ENCODE results near the gene HAUS3. TPM values are rescaled to one million over a fixed set of nuclear protein-coding genes. Genes with fewer than 3 reads are reported as not detected.

HAUS3 gene
- total and polyA plus RNA-seq, 2 of the 13 experiments (the other 11 are each of a cell fraction or from before 2014, with no cell fraction given): 3.9 to 12.6 TPM

DNA sequence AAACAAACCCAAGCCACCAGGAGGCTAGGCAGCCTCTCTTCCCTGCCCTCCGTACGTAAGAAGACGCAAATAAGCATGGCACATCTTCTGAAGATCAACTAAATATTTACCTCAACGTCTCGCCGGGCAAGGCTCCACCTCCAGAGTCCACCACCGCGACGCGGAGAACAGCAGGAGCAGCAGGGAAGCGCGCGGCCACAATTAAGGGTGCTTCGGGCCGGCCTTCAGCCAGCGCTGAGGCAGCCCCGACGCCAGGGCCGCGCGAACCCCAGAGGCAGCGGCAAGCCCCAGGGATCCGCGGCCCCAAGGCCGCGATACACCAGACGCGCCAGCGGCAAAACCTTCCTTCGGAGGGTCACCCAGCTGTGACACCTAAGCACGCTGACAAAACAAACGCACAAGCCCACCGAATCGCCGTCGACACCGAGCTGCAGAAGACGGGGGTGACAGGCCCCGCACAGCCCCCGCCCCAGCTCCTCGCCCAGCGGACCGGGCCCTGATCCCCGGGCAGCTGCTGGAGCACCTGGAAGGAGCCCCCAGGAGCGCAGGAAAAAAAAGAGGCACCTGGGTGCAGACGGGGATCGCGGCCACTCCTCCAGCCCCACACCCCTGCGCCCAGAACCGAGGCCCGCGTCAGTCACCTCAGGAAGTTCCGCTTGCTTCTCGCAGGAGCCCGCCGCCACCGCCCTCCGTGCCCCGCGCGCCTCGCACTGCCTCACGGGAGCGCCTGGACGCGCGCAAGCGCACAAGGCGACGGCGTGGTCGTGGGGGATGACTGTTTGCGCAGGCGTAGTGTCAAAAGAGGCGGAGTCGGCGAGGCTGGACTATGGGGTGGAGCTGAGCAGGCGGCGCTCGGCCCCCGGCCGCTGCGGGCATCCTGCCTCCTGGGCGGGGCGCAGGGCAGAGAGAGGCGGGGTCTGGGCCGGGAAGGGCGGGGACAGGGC lies at the start of gene HAUS3, which contains the start of gene POLN (continued):
- TF ChIP-seq, protein P1, sequence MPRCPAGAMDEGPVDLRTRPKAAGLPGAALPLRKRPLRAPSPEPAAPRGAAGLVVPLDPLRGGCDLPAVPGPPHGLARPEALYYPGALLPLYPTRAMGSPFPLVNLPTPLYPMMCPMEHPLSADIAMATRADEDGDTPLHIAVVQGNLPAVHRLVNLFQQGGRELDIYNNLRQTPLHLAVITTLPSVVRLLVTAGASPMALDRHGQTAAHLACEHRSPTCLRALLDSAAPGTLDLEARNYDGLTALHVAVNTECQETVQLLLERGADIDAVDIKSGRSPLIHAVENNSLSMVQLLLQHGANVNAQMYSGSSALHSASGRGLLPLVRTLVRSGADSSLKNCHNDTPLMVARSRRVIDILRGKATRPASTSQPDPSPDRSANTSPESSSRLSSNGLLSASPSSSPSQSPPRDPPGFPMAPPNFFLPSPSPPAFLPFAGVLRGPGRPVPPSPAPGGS (CRISPR knock-in tag; IDR thresholded peaks at IDR 0.05): peak; percentile 81; the same call in 1 of the 2 replicates
- TF ChIP-seq NR2F2 (IDR thresholded peaks at IDR 0.05; ENCODE audit: borderline replicate concordance, low read depth): no peak
- TF ChIP-seq DPF2 (CRISPR knock-in tag; IDR thresholded peaks at IDR 0.05; ENCODE audit: borderline replicate concordance, low read depth): no peak
- TF ChIP-seq POLR2AphosphoS2 (IDR thresholded peaks at IDR 0.05; ENCODE audit: low read depth, low read length): no peak
- TF ChIP-seq ZNF747 (CRISPR knock-in tag; IDR thresholded peaks at IDR 0.05; ENCODE audit: borderline replicate concordance): 0 out of 2 replicates have a peak, but pooled peaks have one; percentile 19
- TF ChIP-seq ZNF235 (CRISPR knock-in tag; IDR thresholded peaks at IDR 0.05; ENCODE audit: borderline replicate concordance): no peak
- TF ChIP-seq SOX6 (IDR thresholded peaks at IDR 0.05): no peak
- TF ChIP-seq SOX6 (CRISPR knock-in tag; IDR thresholded peaks at IDR 0.05): no peak; the same call in 1 of the 2 replicates
- TF ChIP-seq PCBP2 (optimal IDR thresholded peaks at IDR 0.05; ENCODE audit: low read depth, low read length, poor library complexity, severe bottlenecking): no peak
- TF ChIP-seq ZNF468 (CRISPR knock-in tag; IDR thresholded peaks at IDR 0.05): no peak
- no peak for TF ChIP-seq STAG1 (CRISPR knock-in tag; IDR thresholded peaks at IDR 0.05)
- TF ChIP-seq ZNF543 (CRISPR knock-in tag; IDR thresholded peaks at IDR 0.05): 0 out of 2 replicates have a peak, but pooled peaks have one; percentile 34
- TF ChIP-seq THAP11 (CRISPR knock-in tag; IDR thresholded peaks at IDR 0.05): peak; percentile 90
- peak; percentile 80 for TF ChIP-seq HNRNPK (IDR thresholded peaks at IDR 0.05; ENCODE audit: low read depth, low read length, poor library complexity, severe bottlenecking)
- TF ChIP-seq JDP2 (CRISPR knock-in tag; IDR thresholded peaks at IDR 0.05; ENCODE audit: borderline replicate concordance): no peak
- TF ChIP-seq MTF2 (CRISPR knock-in tag; IDR thresholded peaks at IDR 0.05; ENCODE audit: borderline replicate concordance): no peak
- TF ChIP-seq, protein P2, sequence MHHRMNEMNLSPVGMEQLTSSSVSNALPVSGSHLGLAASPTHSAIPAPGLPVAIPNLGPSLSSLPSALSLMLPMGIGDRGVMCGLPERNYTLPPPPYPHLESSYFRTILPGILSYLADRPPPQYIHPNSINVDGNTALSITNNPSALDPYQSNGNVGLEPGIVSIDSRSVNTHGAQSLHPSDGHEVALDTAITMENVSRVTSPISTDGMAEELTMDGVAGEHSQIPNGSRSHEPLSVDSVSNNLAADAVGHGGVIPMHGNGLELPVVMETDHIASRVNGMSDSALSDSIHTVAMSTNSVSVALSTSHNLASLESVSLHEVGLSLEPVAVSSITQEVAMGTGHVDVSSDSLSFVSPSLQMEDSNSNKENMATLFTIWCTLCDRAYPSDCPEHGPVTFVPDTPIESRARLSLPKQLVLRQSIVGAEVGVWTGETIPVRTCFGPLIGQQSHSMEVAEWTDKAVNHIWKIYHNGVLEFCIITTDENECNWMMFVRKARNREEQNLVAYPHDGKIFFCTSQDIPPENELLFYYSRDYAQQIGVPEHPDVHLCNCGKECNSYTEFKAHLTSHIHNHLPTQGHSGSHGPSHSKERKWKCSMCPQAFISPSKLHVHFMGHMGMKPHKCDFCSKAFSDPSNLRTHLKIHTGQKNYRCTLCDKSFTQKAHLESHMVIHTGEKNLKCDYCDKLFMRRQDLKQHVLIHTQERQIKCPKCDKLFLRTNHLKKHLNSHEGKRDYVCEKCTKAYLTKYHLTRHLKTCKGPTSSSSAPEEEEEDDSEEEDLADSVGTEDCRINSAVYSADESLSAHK (CRISPR knock-in tag; IDR thresholded peaks at IDR 0.05; ENCODE audit: borderline replicate concordance): no peak
- TF ChIP-seq RCOR2 (CRISPR knock-in tag; IDR thresholded peaks at IDR 0.05): no peak
- TF ChIP-seq, protein P3, sequence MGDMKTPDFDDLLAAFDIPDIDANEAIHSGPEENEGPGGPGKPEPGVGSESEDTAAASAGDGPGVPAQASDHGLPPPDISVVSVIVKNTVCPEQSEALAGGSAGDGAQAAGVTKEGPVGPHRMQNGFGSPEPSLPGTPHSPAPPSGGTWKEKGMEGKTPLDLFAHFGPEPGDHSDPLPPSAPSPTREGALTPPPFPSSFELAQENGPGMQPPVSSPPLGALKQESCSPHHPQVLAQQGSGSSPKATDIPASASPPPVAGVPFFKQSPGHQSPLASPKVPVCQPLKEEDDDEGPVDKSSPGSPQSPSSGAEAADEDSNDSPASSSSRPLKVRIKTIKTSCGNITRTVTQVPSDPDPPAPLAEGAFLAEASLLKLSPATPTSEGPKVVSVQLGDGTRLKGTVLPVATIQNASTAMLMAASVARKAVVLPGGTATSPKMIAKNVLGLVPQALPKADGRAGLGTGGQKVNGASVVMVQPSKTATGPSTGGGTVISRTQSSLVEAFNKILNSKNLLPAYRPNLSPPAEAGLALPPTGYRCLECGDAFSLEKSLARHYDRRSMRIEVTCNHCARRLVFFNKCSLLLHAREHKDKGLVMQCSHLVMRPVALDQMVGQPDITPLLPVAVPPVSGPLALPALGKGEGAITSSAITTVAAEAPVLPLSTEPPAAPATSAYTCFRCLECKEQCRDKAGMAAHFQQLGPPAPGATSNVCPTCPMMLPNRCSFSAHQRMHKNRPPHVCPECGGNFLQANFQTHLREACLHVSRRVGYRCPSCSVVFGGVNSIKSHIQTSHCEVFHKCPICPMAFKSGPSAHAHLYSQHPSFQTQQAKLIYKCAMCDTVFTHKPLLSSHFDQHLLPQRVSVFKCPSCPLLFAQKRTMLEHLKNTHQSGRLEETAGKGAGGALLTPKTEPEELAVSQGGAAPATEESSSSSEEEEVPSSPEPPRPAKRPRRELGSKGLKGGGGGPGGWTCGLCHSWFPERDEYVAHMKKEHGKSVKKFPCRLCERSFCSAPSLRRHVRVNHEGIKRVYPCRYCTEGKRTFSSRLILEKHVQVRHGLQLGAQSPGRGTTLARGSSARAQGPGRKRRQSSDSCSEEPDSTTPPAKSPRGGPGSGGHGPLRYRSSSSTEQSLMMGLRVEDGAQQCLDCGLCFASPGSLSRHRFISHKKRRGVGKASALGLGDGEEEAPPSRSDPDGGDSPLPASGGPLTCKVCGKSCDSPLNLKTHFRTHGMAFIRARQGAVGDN (CRISPR knock-in tag; IDR thresholded peaks at IDR 0.05): peak; percentile 94
- TF ChIP-seq ZNF563 (CRISPR knock-in tag; IDR thresholded peaks at IDR 0.05): 0 out of 2 replicates have a peak, but pooled peaks have one; percentile 17
- no peak for TF ChIP-seq NCOA5 (CRISPR knock-in tag; IDR thresholded peaks at IDR 0.05)

Data from HepG2 (cell line).